HG03280 (cell line): Measurements from ENCODE around the gene PLEKHG4B.

Experiments used
- ATAC-seq: cut with Tn5 transposase; IDR thresholded peaks from one replicate; pipeline ENCODE4 v1.9.1; 2021; ENCODE audit warnings: mild to moderate bottlenecking, moderate library complexity; ENCODE audit not compliant: unreplicated experiment

Gene PLEKHG4B

DNA sequence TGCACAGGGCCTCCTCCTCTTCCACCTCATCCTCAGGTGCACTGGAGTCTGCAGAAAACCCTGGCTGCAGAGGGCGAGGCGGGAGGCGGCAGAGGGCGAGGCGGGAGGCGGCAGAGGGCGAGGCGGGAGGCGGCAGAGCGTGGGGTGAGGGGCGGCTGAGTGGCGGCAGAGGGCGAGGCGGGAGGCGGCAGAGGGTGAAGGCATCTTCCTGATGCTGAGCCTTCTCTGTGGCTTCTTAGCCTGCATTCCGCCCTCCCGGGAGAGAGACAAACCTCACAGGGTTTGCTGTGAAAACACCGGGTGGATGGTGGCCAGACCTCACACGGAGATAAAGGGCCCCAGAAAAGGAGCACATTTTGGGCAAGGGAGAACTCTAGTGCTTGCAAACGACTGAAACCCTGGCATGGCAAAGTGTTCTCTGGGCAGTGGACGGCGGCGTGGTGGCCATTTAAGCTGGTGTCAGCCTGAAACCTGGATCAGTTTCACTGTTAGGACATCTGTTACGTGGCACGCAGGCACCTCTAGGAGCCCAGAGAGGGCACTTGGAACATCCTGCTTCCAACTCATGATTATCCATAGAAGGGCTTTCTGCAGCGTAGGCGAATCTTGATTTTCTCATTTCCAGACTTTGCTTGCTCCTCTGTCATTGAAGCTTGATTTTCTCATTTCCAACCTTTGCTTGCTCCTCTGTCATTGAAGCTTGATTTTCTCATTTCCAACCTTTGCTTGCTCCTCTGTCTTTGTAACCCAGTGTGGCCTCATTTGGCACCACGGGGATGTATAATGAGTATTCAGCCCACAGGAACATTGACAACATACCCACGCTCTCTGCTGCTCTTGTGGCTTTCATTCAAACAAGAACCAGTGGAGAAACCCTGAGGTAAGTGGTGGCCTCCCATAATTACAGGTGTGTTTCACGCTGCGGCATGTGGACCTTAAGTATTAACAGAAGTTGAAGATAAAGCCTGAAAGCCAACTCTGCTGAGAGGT lies 16.3 kb upstream of the PLEKHG4B start:
- ATAC-seq, result no peak

GRCh38 chr5:76358-77169 lies 15.4 kb upstream of the PLEKHG4B start:
- ATAC-seq, result no peak

- no peak for ATAC-seq
Observed at GRCh38 chr5:77170-77501, 14.8 kb upstream of the PLEKHG4B start.

GRCh38 chr5:77546-77945 lies 14.4 kb upstream of the PLEKHG4B start:
- no peak for ATAC-seq

GRCh38 chr5:77957-78804 lies 13.8 kb upstream of the PLEKHG4B start:
- ATAC-seq, result no peak

- ATAC-seq, result no peak
Observed at GRCh38 chr5:78805-79149, 13.2 kb upstream of the PLEKHG4B start.

- no peak for ATAC-seq
Observed at GRCh38 chr5:79263-79662, 12.7 kb upstream of the PLEKHG4B start.

DNA sequence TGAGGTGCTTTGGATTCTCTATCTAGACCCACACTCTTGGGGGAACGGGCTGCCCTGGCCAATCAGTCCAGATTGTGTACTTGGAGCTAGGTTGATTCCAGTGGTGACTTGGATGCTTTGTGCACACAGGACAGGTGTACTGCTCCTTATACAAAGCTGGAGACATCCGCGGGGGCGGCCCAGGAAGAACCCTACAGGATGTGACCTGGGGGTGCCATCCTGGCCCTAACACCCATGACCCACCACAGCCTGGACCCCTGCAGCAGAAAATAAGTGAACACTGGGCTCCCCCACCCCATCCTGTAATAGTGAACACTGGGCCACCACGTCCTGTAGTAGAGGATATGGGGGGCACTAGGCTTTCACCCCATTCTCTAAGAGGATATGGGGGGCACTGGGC lies 12.1 kb upstream of the PLEKHG4B start:
- no peak for ATAC-seq

DNA sequence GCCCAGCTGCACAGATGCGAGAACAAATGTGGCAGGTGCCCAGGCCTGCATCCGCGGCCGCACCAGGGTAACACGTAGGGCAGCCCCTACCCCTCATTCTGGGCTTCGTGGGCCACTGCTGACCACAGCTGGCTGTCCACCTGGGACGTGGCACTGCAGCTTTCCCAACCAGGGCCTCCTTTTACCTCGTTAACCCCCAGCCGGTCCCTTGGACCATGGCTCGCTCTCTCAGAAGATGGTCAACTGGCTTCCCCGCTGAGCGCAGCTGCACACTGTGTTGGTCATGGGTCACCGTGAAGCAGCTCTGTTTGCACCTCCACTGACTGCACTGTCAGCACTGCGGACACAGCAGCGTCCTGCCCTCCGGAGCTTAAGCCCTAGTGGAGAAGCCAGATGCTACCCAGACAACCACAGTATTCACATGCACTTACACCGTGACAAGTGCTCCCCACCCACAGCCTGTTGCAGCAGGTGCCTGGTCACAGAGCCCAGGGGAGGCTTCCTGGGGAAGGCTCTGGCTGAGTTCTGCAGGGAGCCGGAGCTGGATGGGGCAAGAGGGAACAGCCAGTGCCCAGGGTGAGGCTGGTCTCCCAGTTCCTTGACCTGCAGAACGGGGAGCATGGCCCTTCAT lies 10.5 kb upstream of the PLEKHG4B start:
- no peak for ATAC-seq

- no peak for ATAC-seq
Observed at GRCh38 chr5:82097-82496, 9.9 kb upstream of the PLEKHG4B start.

GRCh38 chr5:82570-82969 lies 9.4 kb upstream of the PLEKHG4B start:
- no peak for ATAC-seq

DNA sequence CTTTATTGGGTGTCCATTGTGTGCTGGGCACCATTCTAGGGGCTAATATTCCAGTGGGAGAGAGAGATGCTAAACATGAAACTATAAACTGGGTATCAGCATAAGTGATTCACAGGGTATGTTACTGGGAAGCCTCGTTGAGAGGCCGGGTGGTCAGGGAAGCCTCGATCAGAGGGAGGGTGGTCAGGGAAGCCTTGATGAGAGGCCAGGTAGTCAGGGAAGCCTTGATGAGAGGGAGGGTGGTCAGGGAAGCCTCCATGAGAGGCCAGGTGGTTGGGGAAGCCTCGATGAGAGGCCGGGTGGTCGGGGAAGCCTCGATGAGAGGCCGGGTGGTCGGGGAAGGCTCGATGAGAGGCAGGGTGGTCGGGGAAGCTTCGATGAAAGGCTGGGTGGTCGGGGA lies 8.9 kb upstream of the PLEKHG4B start:
- ATAC-seq, result no peak

- no peak for ATAC-seq
Observed at GRCh38 chr5:85334-85995, 6.5 kb upstream of the PLEKHG4B start.

DNA sequence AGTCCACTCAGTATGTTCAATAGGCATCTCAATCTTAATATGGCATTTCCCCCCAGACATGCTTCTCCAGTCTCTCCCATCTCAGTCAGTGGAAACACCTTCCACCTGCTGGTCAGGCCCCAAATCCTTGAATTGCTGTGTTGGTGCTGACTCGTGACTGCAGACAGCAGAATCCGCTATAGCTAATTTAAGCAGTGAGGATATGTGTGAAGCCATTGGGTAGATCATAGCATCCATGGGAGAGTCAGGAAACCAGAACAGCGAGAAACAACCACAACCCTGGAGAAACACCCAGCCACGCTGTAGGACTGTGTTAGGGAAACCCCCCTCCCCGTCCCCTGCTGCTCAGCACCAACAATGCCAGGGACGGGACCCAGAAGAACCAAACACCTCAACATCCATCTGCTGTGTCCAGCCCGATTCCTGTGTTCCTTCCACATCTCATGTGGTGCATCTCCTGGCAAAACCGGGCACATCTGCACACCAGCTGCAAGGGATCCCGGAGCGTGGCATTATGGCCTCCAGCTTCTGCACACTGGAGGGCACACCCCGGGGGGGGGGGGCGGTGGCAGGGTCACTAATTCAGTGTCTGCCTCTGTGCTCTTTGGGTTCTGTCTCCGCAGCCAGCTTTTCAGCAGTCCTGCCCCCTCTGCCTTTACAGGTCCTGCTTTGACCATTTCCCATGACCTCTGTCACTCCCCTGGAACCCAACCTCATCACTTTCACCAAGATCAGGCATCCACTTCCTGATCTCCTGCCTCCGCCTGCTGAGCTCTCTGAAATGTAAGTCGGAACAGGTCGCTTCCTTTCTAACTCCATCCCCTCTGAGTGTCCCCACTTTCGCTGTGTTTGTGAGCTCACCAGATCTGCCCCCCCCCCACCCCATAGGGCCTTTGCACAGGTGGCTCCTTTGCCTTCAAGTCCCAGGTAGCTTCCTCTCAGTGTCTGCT lies 2.4 kb upstream of the PLEKHG4B start:
- ATAC-seq, result no peak

DNA sequence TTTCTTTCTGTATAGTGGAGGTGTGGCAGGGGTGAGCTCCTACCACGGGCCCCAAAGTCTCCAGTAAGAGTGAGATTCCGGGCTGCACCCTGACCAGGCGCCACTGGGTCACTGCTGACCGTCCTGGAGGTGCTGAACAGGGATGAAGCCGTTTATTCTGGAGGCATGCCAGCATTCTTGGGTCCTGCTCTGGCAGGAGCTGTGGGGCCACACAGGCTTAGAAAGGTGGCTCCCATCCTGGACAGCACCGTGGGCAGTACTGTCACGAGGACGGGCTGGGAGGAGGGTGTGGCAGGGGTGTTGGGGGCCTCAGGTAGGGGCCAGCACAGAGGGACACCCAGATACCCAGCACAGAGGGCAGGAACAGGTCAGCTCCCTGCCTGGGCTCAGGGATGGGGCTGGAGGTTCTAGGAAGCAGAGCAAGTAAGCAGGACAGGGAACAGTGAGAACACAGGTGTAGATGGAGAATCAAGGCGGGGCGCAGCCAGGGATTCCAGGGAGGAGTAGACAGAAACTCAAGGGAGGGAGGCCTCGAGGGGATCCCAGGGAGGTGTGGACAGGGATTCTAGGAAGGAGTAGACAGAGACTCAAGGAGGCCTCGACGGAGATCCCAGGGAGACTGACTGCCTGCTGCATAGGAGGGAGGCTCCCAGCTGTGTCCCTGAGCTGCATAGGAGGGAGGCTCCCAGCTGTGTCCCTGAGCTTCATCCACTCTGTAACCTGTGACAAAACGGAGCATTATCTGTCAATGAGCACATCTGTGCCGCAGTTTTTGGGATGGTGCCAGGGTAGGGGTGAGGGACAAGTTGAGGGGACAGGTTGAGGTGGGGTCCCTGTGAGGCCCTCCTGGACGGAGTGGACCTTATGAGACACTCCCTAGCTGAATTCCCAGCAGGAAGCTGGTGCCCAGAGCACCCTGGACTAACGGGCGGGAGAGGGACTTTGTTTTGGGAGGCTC lies 1.1 kb upstream of the PLEKHG4B start:
- ATAC-seq, result no peak

DNA sequence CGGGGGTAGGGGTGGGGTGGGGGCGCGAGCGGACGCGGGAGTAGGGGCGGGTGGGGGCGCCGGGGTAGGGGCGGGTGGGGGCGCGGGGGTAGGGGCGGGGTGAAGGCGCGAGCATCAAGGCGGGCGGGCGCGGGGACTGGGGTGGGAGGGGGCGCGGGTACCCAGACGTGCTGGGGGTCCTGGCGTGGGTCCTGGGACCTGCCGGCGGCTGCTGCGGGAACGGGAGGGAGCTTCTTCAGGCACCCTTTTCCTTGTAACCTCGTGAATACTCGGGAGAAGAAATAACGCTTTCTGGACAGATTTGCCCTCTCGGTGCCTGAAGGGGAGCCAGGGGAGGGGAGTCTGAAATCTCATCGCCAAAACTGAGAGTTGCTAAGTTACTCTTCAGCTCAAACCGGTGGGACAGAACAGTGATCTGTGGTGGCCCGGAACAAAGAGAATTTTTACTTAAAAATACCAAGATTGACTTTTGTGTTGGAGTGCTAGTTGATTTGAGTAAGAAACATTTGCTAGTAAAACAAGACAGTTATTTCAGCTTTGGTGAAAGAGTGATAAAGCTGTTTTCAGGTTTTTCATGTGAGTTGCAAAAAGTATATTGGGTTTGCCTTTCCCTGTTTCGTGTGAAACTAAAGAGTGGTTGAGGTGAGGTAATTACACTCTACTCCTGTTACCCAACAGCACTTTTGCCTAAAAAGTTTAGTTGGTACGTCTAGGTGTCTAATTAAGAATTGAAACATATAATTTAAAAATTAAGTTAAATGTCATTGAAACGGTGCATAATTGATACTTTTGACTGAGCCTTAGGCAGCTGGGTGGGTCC lies 643 bp downstream of the PLEKHG4B start:
- ATAC-seq, result no peak
